Endothelial cell of umbilical vein (primary cell): Measurements from ENCODE around the gene DENND2A. TPM values are rescaled to one million over a fixed set of nuclear protein-coding genes. Genes with fewer than 3 reads are reported as not detected.

Experiments used
- BruUV-seq: library from RNA; stranded (reverse); fragments of 400-500 nt; replicated peaks from 2 replicates; lab custom pipeline; 2021; lab: Mats Ljungman, UMichigan
- CTCF ChIA-PET: fragments of 300-600, 350-600 bp; sonication (Branson Sonifier 250); formaldehyde crosslinking; loops from one replicate; lab custom pipeline; 2021; ENCODE audit warnings: antibody characterized with exemption, inconsistent platforms; lab: Charles Lee
- POLR2A ChIA-PET: fragments of 300-600, 350-600 bp; sonication (Branson Sonifier 250); formaldehyde crosslinking; loops from one replicate; lab custom pipeline; 2021; ENCODE audit warnings: antibody characterized with exemption, inconsistent platforms; lab: Charles Lee
- DNase-seq: peaks from one replicate; pipeline ENCODE4 v3.0.0-alpha.2; 2011; ENCODE audit warnings: low read depth, low spot score
- FAIRE-seq: peaks from 2 replicates; lab custom pipeline; 2011; peaks lifted over from hg19 to GRCh38; lab: Jason Lieb, UNC
- H2AFZ ChIP-seq: 2 replicates; pipeline ENCODE4 v1.6.0; 2012; ENCODE audit warnings: low read depth, low read length, control low read depth, inconsistent platforms
- H3K27ac ChIP-seq: 2 replicates; pipeline ENCODE4 v1.5.1; 2011; ENCODE audit warnings: low read depth, mild to moderate bottlenecking, control low read depth, low read length, moderate library complexity; ENCODE audit not compliant: insufficient read depth
- H3K27me3 ChIP-seq, 2 experiments: 2 replicates each; pipeline versions ENCODE4 v1.6.0 to v1.6.1; 2011; ENCODE audit warnings: low read length in 2 of 2, mixed read lengths in 1 of 2; ENCODE audit not compliant: control insufficient read depth in 2 of 2, insufficient read depth in 2 of 2
- H3K36me3 ChIP-seq, 2 experiments: 2 replicates in 1 of 2; 3 replicates in 1 of 2; pipeline ENCODE4 v1.5.1; 2011; ENCODE audit warnings: low read length in 2 of 2, mild to moderate bottlenecking in 1 of 2, moderate library complexity in 1 of 2; ENCODE audit not compliant: control insufficient read depth in 2 of 2, insufficient read depth in 2 of 2; ENCODE audit errors: extremely low read depth in 1 of 2
- H3K4me1 ChIP-seq: 3 replicates; pipeline ENCODE4 v1.5.1; 2011; ENCODE audit warnings: mild to moderate bottlenecking, low read length; ENCODE audit not compliant: control insufficient read depth, insufficient read depth; ENCODE audit errors: extremely low read depth
- H3K4me2 ChIP-seq: 2 replicates; pipeline ENCODE4 v1.6.1; 2011; ENCODE audit warnings: low read length, control low read depth, mixed read lengths; ENCODE audit not compliant: insufficient read depth
- H3K4me3 ChIP-seq, 3 experiments: fragments of 200-600 bp in 1 of 3; sonication (generic), shearing (Covaris generic) in 1 of 3; replicated peaks in 1 of 3; 2 replicates each; pipeline ENCODE4 v1.5.1; 2011 to 2016; ENCODE audit warnings: control low read depth in 3 of 3, low read length in 3 of 3, mild to moderate bottlenecking in 2 of 3, inconsistent platforms in 1 of 3, low read depth in 1 of 3, moderate library complexity in 1 of 3; ENCODE audit not compliant: insufficient read depth in 1 of 3
- H3K79me2 ChIP-seq: 2 replicates; pipeline ENCODE4 v1.6.0; 2012; ENCODE audit warnings: low read length, inconsistent platforms; ENCODE audit not compliant: control insufficient read depth, insufficient read depth
- H3K9ac ChIP-seq: replicated peaks from 2 replicates; pipeline ENCODE3; 2011; ENCODE audit warnings: low read length, control low read depth; ENCODE audit not compliant: insufficient read depth; ENCODE audit errors: extremely low read depth
- H3K9me1 ChIP-seq: replicated peaks from 3 replicates; pipeline ENCODE4 v1.6.0; 2011; ENCODE audit warnings: mild to moderate bottlenecking, low read length; ENCODE audit not compliant: control insufficient read depth, insufficient read depth; ENCODE audit errors: extremely low read depth
- H3K9me3 ChIP-seq: replicated peaks from 2 replicates; pipeline ENCODE4 v1.5.1; 2012; ENCODE audit warnings: low read length, inconsistent platforms; ENCODE audit not compliant: control insufficient read depth, insufficient read depth
- H4K20me1 ChIP-seq: replicated peaks from 2 replicates; pipeline ENCODE3; 2011; ENCODE audit warnings: mild to moderate bottlenecking, low read length; ENCODE audit not compliant: control insufficient read depth, insufficient read depth; ENCODE audit errors: extremely low read depth
- CTCF ChIP-seq, 2 donors: IDR thresholded peaks; 1 replicate in 1 of 2; 2 replicates in 1 of 2; pipeline ENCODE4 v1.5.1; 2011; ENCODE audit warnings: low read length in 2 of 2, mild to moderate bottlenecking in 2 of 2, moderate library complexity in 2 of 2, control low read depth in 1 of 2, inconsistent platforms in 1 of 2, low read depth in 1 of 2; ENCODE audit not compliant: insufficient read depth in 1 of 2; ENCODE audit errors: extremely low read depth in 1 of 2
- FOS ChIP-seq: IDR thresholded peaks from 2 replicates; pipeline ENCODE4 v1.6.1; 2011; ENCODE audit warnings: mild to moderate bottlenecking, low read length, moderate library complexity, borderline replicate concordance; ENCODE audit not compliant: insufficient read depth
- GATA2 ChIP-seq: IDR thresholded peaks from 2 replicates; pipeline ENCODE4 v1.7.0; 2011; ENCODE audit warnings: low read depth, mild to moderate bottlenecking, moderate library complexity, mixed read lengths, low read length; ENCODE audit not compliant: insufficient read length, insufficient read depth
- POLR2AphosphoS5 ChIP-seq: IDR thresholded peaks from 2 replicates; pipeline ENCODE4 v1.6.1; 2012; ENCODE audit warnings: low read depth, mild to moderate bottlenecking, control low read depth, low read length, moderate library complexity; ENCODE audit not compliant: insufficient read depth
- dilution Hi-C: fragments of 300-500 bp; cut with MboI; formaldehyde crosslinking; loops from one replicate; pipeline ENCODE4 v1.15.0; 2019; ENCODE audit warnings: low sequenced_read_pairs; ENCODE audit not compliant: extremely low pct_ligation_motif_present
- intact Hi-C: fragments of 100-400 bp; cut with micrococcal nuclease; formaldehyde crosslinking; loops from one replicate; pipeline ENCODE4 v1.10.0; 2022
- polyA plus RNA-seq, 4 experiments: library from polyadenylated mRNA; depleted of rRNA in 3 of 4; stranded (reverse) in 3 of 4; unstranded in 1 of 4; fragments of >200 nt; gene quantifications; 2 replicates each; pipeline versions ENCODE4 v1.2.1 to v1.2.3, GENCODE V29; 2011 to 2012; ENCODE audit warnings: missing spikeins in 1 of 4
- total RNA-seq: library from RNA; stranded (reverse); gene quantifications from 2 replicates; pipeline ENCODE4 v1.2.3, GENCODE V29; 2021
- TF ChIP-seq, protein P1 (sequence below): IDR thresholded peaks from 2 replicates; pipeline ENCODE4 v1.6.1; 2011; ENCODE audit not compliant: insufficient read depth, insufficient read length

Gene DENND2A
- total and polyA plus RNA-seq, 2 donors (not counting 3 experiments of a cell fraction or from before 2014, with no cell fraction given): 0.33 TPM; not detected in 1

GRCh38 chr7:140635345-140635744 is 5.3 kb downstream of the DENND2A start:
- Histone ChIP-seq H3K27ac (no peak overlapping the region), H3K4me2 (no peak overlapping the region), H3K4me3 (no peak overlapping the region), H3K79me2 (no peaks in the 10 kb centered on the region), H3K36me3 (no peaks in the 10 kb centered on the region), H3K9me3 (no peaks in the 10 kb centered on the region), H3K27me3 (peaks cover 15 to 25% of the 10 kb centered on the region in 2 experiments), H2AFZ (no peak overlapping the region), H3K9me1 (no peaks in the 10 kb centered on the region), H4K20me1 (no peaks in the 10 kb centered on the region), H3K4me1 (peaks cover 2% of the 10 kb centered on the region), H3K9ac (no peak overlapping the region)
- CTCF ChIA-PET: interaction anchor here (2.9 kb wide), 1 partner anchor 18 kb away, joined by 8 read pairs; no protein-coding TSS in a partner anchor
- POLR2A ChIA-PET: no interaction called here
- FAIRE-seq (no peak), DNase-seq (no peak)
- intact Hi-C loops (no loop called here), dilution Hi-C loops (no loop called here)
- no TSS peak for BruUV-seq
- TF ChIP-seq, protein P1, sequence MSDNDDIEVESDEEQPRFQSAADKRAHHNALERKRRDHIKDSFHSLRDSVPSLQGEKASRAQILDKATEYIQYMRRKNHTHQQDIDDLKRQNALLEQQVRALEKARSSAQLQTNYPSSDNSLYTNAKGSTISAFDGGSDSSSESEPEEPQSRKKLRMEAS: no peak
- no peak for TF ChIP-seq POLR2AphosphoS5
- TF ChIP-seq CTCF (IDR thresholded peaks at IDR 0.05; ENCODE audit: extremely low read depth in 1 of 2, insufficient read depth in 1 of 2, low read depth in 1 of 2, low read length in 2 of 2): no peak
- no peak for TF ChIP-seq GATA2
- no peak for TF ChIP-seq FOS
